NCI-H524 treated with DMSO at 0.1 percent for 48 hours (cell line): ENCODE measurements around the gene ASAP2.

Experiments
- DNase-seq: peaks from one replicate; lab custom pipeline; 2025; lab: John Stamatoyannopoulos, UW

Gene ASAP2

DNA sequence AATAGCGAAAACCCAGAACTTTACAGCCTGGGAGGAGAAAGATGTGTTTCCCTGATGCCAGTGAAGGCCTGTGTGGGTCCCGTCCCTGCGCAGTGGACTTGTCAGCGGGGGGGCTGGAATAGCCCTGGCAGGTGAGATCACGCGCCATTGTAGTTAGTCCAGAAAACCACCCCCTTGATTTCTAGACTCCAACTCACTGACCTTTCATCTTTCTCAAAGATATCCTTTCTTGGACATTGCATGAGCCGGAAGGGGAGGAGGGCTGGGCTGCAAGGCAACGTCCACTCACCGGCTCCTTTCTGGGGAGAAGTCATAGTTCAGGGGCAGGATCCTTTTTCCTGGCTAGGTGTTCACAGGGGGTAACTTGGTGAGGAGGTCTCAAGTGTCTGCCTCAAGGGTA, 22.3 kb upstream of the ASAP2 start:
- no peak for DNase-seq

DNA sequence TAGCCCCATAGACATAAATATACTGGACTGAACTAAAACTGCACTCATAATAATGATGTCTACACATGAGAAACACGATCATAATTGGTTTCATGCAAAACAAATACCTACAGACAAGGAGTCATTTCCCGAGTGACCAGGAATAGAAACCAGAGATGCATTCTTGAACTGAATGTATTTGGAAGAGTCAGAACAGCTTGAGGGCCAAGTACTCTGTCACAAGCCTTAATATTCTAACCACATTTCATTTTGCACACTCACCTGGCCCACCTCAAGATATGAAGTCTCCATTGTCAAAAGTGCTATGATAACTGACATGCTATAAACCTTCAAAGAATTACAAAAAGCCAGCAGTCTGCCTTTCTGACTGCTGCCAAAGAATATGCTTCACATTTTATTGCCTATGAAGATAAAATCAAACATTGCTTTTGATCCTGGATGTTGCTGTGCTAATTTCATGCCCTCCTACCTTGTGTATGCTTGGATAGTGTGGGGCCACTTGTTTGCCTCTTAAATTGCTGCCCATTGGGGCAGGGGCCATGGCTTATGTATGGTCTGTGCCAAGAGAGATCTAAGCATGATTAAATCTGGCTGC, 18.9 kb upstream of the ASAP2 start:
- DNase-seq: no peak

DNA sequence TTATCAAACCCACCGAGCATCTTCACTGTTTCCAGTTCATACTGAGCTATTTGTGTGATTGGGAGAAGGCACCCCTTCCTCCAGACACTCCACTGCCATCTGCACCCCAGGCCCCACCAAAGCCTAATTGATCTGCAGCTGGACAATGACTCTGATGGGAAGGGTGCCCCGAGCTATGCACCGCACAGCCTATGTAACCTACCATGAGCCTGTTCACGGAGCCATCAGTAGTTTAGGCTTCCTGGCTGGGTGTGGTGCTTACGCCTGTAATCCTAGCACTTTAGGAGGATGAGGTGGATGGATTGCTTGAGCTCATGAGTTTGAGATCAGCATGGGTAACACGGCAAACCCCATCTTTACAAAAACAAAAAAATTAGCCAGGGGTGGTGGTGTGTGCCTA, 17.8 kb upstream of the ASAP2 start:
- no peak for DNase-seq

DNA sequence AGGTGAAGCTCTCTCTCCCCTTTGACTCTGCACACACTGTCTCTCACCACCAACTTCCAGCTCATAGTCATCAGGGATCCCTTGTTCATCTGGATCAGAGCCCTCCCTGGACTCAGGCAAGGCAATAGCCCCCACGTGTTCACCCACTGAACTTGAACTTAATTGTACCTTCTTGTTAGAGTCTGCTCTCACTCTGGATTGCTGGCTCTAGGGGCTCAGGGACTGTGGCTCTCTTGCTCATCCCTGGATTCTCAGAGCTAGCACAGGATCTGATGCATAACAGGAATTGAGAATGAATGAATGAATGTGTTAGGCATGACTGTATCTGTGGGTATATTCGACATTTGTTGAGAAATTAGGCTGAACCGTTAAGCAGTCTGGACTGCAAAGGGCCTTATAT, 16.7 kb upstream of the ASAP2 start:
- DNase-seq: no peak

DNA sequence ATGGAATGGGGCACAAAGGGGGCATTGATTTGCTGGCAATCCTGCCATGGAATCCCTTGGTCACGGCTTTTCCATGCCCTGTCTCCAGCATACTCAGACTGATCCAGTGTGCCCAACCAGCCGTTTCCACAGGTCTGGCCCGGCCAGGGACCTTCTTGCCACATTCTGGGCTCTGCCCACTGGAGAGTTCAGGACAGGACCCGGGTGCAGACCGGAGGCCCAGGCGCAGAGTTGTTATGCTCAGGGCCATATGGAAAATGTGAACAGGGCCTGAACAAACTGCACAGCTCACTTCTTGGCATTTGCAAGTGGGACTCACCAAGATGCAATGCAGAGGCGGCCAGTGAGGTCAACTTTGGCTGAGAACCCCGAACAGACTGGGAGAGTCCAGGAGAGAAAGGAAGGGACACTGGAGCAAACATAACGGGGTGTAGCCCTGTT, 15.6 kb upstream of the ASAP2 start:
- DNase-seq: no peak

DNA sequence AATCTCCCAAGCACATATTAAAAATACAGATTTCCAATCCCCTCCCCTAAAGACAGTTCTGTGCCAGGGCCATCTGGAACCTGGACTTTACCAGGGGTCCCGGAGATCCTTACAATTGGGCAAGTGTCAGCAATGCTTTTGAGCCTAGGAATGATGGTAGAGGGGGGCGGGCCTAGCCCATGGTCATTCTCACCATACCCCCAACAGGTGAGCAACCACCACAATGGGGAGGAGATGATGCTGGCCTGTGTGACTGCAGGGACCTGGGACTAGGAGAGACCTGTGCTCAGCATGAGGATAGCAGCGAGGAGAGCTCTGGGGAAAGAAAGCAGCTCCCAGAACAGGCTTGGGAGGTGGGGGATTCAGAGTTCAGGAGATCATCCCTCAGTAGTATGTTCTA, 13.9 kb upstream of the ASAP2 start:
- DNase-seq: no peak

DNA sequence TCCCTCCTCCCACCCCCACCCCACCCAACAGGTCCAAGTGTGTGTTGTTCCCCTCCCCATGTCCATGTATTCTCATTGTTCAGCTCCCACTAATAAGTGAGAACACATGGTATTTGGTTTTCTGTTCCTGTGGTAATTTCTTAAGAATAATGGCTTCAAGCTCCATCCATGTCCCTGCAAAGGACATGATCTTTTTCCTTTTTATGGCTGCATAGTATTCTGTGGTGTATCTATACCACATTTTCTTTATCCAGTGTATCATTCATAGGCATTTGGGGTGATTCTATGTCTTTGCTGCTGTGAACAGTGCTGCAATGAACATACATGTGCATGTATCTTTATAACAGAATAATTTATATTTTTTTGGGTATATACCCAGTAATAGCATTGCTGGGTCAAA, 12.3 kb upstream of the ASAP2 start:
- DNase-seq: no peak

DNA sequence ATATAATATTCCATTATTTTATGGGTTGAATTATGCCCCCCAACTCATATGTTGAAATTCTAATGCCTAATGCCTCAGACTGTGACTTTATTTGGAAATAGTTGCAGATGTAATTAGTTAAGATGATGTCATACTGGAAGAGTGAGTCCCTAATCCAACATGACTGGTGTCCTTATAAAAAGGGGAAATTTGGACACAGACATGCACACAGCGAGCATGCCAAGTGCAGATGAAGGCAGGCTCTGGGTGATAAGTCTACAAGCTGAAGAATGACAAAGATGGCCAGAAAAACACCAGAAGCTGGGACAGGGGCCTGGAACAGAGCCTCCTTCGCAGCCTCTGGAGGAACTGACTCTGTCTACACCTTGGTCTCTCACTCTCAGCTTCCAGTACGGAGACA, 10.0 kb upstream of the ASAP2 start:
- no peak for DNase-seq

DNA sequence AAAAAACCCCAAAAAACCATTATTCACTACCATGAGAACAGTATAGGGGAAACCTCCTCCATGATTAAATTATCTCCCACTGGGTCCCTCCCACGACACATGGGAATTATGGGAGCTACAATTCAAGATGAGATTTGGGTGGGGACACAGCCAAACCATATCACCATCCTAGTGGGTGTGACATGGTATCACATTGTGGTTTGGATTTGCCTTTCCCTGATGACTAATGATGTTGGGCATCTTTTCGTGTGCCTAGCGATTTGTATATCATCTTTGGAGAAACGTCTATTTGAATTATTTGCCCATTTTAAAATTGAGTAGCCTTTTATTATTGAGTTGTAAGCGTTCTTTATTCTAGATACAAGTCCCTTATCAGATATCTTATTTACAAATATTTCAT, 8.7 kb upstream of the ASAP2 start:
- no peak for DNase-seq

DNA sequence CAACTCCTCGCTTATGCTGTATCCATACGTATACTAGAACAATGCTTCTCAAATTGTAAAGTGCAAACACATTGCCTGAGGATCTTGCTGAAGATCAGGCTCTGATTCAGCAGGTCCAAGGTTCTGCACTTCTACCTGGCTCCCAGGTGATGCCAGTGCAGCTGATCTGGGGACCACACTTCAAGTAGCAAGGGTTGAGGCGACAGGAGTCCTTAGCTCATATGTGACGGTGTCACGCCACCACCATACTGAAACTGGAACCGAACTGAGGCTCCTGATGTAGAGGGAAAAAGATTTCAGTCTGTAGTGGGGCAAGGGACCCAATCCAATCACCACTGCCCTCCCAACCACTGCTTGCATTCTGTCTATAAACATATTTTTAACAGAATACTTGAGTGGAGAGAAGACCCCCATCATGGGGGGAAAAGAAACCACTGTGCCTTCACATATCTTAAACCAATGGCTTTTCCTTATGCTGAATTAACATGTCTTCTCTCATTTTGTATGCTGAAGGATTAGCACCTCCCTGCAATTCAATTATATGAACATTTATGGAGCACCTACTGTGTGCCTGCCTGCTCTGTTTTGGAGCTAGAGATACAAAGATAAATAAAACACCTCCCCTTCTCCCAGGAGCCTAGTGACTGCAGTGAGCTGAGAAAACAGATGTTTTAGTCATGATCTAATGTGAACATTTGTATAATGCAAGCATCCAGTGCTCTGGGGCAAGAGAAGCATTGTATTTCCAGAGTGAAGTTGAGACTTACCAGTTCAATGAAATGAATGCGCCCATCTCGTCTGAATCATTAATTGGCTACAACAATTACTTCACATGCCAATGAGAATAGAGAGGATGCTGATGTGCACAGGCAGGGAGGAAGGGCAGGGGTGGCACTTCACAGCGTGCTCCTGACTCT, 6.6 kb upstream of the ASAP2 start:
- no peak for DNase-seq

DNA sequence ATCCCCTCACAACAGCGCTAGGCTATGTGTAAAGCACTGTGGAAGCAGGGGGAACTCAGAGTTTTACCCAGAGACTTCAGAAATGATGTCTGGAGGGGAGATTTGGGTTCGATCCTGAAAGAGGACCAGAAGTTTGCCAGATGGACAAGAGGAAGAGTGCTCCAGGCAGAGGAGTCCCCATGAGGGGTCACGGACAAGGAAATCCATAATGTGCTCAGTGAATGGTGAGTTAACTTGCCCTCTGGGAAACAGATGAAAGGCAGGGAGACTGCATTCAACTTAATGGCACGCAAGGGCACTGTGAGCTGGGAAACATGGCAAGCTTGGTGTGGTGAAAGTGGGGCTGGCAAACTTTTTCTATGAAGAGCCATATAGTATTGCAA, 6.0 kb upstream of the ASAP2 start:
- DNase-seq: no peak

DNA sequence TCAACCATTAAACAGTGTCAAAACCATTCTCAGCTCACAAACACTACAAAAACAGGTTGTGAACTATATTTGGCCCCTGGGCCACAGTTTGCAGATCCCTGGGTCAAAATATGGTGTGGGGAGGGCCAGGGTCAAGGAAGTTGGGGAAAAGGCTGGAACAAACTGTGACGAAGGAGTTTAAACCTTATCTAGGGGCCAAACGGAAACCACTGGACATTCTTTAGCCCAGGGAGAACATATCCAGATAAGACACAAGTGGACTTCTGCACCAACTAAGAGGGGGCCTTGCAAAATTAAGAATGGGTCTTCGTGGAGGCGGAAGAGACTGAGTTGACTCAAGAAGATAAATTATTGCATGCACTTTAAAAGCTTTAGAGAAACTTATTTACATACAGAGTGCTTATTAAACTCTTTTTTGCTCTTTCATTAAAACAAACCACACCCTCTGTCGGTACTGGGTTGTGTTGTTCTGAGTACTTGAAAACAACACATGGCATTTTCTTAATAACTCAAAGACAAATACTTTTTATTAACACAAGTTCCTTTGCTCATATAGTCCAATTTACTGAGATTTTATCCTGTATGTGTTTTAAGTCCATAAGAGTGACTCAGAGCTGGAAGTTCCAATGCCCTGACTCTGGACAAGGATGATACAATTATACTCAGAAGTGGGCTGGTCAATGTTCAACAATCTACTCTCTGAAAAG, 5.3 kb upstream of the ASAP2 start:
- DNase-seq: no peak

DNA sequence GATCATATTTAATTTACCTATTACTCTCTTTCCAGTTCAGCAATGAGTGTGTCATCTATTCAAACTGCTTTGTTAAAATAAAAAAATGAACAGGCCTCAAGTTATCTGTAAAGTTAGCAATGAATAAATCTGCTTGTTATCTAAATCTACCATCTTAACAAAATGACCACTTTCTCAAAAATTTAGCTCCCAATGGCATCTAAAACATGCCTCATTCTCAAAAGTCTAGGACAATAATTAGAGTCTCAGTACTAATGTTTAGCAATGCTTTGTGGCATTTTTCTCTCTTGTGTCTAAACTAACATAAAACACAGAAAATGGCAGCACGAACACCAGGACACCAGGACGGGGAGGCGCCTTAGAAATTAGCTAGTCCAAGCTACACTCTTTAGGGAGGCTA, 3.6 kb upstream of the ASAP2 start:
- DNase-seq: no peak

DNA sequence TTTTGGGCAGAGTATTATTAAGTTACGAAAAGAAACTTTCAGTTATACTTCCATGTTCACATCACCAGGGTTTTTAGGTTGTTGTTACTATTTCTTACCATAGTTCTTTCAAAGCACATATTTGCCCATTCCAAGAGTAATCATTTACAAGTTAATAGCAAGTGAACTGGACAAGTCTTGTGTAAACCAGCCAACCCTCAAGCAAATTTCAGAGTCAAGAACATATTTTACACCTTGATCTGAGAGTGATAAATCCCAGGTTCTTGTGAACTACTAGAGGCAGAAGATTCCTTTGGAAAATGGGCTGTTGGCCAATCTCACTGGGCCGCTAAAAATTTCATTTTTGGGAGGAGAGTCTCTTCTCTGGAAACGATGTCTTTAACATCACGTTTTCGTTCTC, 2.7 kb upstream of the ASAP2 start:
- no peak for DNase-seq

DNA sequence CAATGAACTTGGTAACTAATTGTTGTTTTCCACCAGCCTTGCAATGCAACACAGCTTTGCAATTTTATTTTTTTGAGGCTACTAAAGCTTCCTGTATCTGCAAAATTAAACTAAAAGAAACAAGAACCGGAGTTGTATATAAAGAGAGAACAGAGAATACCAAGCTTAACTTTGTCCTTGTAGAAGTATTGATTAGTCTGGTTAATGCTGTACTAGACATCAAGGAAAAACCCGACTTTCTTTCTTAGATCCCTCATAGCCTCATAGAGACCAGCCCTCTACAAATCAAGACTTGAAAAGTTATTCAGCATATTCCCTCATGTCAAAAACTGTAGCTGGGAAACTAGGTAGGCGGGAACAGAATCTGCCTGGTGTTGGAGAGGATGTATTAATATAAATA, 1.7 kb upstream of the ASAP2 start:
- DNase-seq: no peak

DNA sequence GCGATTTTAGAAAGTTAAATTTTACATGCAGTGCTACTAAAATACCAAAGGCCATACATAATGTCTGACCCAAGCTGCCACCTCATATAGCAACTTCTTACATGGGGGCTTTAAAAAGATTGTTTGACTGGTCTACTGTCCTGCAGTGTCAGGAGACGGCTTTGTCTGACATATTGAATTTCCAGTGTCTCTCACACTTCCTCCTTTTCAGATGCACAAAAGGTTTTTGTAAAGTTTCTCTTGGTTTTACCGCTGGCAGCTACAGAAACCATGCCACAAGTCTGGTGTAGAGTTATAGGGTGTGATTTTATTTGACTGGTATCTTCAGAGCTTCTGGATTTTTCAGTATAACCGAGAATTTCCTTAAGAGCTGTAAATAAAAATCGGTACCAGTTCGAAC, 1.1 kb upstream of the ASAP2 start:
- DNase-seq: no peak

DNA sequence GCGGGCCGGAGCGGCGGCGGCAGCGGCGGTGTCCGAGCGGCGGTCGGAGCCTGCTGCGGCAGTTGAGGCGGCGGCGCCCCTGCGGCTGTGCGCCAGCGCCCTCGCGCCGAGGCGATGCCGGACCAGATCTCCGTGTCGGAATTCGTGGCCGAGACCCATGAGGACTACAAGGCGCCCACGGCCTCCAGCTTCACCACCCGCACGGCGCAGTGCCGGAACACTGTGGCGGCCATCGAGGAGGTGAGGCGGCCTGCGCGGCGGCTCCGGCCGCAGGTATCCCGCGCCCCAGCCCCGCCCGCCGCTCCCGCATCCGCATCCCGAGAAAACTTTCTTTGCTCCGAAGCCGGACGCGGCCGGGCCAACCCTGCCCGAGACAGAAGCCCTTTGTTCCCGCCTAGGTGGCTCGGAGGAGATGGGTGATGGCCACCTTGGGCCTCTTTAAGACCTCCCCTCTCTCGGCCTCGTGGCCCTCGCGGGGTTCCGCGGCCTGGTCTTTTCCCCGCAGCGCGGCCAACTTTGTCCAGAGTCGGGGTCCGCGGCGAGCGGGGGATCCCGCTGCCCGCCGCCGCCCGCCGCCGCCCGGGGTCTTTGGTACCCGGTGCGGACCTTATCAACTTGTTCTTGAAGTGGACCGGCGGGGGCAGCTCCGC, 504 bp downstream of the ASAP2 start:
- DNase-seq: no peak

DNA sequence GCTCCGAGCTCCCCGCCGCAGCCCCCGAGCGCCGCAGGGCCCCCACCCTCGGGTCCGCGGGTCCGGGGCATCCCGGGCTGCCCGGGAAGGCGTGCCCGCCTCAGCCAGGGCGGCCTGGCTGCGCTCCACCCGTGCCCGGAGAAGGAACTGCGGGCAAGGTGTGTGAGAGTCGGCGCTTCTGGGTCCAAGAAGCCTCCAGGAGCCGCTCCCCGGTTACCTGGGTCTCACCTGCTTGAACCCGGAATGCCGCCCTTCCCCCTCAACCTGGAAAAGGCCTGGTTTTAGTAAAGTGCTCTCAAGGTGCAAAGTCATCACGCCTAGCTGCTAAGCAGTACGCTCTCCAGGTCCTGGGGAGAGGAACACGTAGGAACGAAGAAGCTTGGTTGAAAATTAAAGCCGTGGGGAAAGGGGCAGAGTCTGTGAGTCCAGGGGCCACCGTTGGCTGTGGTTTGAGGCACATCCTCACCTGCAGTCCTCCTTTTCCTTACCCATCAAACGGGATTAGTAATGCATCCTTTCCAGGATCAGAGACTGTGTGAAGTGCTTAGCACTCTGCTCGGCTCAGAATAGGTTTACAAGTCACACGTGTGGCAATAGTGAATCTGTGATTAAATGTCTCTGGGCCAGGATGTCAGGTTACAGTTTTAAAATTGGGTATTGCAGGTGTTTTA, 1.2 kb downstream of the ASAP2 start:
- peak; percentile 58 for DNase-seq

DNA sequence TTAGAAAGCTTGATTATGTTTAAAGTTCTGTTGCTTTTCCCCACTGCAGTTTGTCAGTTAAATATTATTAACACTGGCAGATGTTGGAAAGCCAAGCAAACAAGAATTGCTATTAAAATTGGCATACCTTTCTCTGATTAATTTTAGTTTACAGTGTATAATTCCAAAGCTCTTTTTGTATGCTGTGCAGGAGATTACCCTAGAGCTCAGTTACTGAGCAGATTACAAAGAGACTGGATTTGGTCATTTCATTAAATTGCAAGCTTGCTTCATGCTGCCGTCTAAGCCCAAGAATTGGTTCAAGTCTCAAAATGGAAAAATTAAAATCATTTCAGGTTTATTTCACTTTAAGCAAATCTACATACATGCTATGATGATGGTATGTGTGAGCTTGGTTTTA, 2.3 kb downstream of the ASAP2 start:
- no peak for DNase-seq

DNA sequence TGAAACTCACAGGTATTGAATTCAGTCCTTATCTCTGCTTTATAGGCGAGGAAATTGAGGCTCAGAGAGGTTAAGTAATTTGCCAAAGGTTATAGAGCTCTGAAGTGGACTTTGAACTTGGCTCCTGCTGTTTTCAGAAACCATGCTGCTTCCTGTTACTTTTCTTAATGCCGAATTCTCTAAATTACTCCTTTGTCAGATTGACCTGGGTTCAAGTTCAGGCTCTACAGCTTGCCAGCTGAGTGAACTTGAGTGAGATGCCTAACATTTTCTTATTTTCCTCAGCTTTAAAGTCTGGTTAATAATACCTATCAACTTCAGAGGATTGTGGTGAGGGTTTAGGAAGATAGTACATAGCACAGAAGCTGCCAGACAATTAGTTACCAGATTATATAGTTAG, 3.4 kb downstream of the ASAP2 start:
- no peak for DNase-seq

DNA sequence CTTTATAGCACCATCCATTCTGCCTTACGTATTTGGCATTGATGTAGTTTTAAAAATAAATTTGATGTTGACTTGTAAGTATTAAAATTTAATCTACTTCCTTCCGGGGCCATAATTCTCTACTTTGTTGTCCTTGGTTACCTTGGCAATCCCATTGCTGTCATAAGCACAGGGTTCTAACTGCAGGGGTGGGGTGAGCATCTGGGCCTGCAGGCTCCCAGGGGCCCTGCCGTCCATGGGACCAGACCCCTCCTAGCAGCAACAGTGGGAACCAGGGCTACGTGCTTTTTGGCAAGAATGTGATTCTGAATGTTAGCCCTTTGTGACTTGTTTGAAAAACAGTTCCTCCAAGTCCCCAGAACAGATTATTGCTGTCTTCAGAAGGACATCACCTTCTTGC, 4.9 kb downstream of the ASAP2 start:
- DNase-seq: no peak

DNA sequence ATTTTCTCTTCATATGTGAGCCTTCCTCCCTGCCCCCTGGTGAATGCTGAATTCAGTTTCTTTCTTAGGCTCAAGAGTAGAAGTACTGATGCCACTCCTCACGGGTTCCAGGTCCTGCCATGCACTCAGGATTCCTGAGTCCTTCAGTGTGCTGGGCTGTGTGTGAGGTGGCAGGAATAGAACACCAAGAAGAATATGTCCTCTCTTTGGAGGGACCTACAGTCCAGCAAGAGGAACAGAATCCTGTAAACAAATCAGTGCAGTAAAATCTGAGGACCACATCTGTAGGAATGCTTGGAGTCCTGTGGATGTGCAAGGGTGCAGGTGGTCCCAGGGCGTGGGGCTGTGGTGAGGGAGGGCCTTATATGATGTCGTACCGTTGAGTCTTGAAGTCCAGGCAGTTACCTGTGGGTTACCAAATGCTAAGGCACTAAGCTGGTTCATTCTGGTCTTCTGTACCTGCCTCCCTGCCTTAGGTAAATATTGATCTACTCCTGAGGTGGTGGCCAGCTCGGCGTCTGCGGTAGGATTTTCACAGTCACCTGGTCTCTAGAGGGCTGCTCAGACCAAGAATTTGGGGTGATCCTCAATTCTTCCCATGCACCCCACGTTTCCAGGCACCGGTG, 5.5 kb downstream of the ASAP2 start:
- no peak for DNase-seq
